ENCODE measurements around the gene MBD2.

- TF ChIP-seq EZH2phosphoT487 (IDR thresholded peaks at IDR 0.05; ENCODE audit: borderline replicate concordance) (no peak), CTCF (IDR thresholded peaks at IDR 0.05 in 2 of 3, conservative IDR thresholded peaks at IDR 0.05 in 1 of 3; ENCODE audit: borderline replicate concordance in 1 of 3, insufficient read depth in 1 of 3, low read depth in 2 of 3, low read length in 2 of 3) (no peak), EZH2 (IDR thresholded peaks at IDR 0.05) (no peak), POLR2A (IDR thresholded peaks at IDR 0.05; ENCODE audit: borderline replicate concordance, extremely low read depth, insufficient read depth, insufficient read length) (no peak), SP1 (IDR thresholded peaks at IDR 0.05; ENCODE audit: low read depth) (no peak), TCF7L2 (IDR thresholded peaks at IDR 0.05; ENCODE audit: borderline replicate concordance, extremely low read depth, insufficient read depth, insufficient read length) (no peak), ZNF274 (IDR thresholded peaks at IDR 0.05; ENCODE audit: low read depth, low read length) (no peak), POLR2AphosphoS5 (IDR thresholded peaks at IDR 0.05; ENCODE audit: low read depth, low read length) (no peak), YY1 (IDR thresholded peaks at IDR 0.05; ENCODE audit: extremely low read depth, insufficient replicate concordance, low read depth, low read length) (no peak), REST (IDR thresholded peaks at IDR 0.05; ENCODE audit: low read depth) (no peak), SRF (IDR thresholded peaks at IDR 0.05; ENCODE audit: low read depth) (no peak), MAX (IDR thresholded peaks at IDR 0.05) (no peak)
Measured at GRCh38 chr18:54165450-54165849, 59.0 kb downstream of the MBD2 start.

Data from HCT116 (cell line).